GM23338 (cell line): ENCODE measurements around the gene OS9.
"Not testable (repeated sequence)": the region's sequence is repeated elsewhere in the genome, so short reads cannot be mapped to it uniquely, and the experiment has no call there.

Experiments
- CREB1 ChIP-seq: fragments of 250-450 bp; sonication (Bioruptor Pico); IDR thresholded peaks from 2 replicates; pipeline ENCODE4 v1.5.0; 2020; ENCODE audit warnings: low read depth, mild to moderate bottlenecking, moderate library complexity
- CTCF ChIP-seq, 2 experiments: fragments of 200-600 bp in 1 of 2; sonication (generic) in 1 of 2; conservative IDR thresholded peaks; 2 replicates each; pipeline versions ENCODE4 v1.5.1 to v1.6.1; 2016 to 2017; ENCODE audit warnings: antibody characterized with exemption in 2 of 2, low read depth in 2 of 2, mild to moderate bottlenecking in 2 of 2, moderate library complexity in 1 of 2
- EZH2 ChIP-seq: fragments of 200-600 bp; sonication (generic); IDR thresholded peaks from one replicate; pipeline ENCODE4 v1.8.0; 2017; ENCODE audit warnings: antibody characterized with exemption, mild to moderate bottlenecking, low read depth; ENCODE audit not compliant: unreplicated experiment
- JUNB ChIP-seq: IDR thresholded peaks from one replicate; pipeline ENCODE4 v1.6.1; 2016; ENCODE audit warnings: antibody characterized with exemption; ENCODE audit not compliant: unreplicated experiment
- NANOG ChIP-seq: IDR thresholded peaks from 2 replicates; pipeline ENCODE4 v1.6.1; 2016; ENCODE audit warnings: antibody characterized with exemption, borderline replicate concordance
- POLR2AphosphoS5 ChIP-seq: IDR thresholded peaks from 2 replicates; pipeline ENCODE4 v1.6.1; 2016; ENCODE audit warnings: antibody characterized with exemption, low read depth
- STAT1 ChIP-seq: IDR thresholded peaks from one replicate; pipeline ENCODE4 v1.6.1; 2016; ENCODE audit warnings: antibody characterized with exemption; ENCODE audit not compliant: unreplicated experiment

- TF ChIP-seq JUNB; CTCF (conservative IDR thresholded peaks at IDR 0.05; ENCODE audit: low read depth in 2 of 2); CREB1 (CRISPR knock-in tag); POLR2AphosphoS5; STAT1; NANOG; EZH2: not testable (repeated sequence)
Observed at GRCh38 chr12:57645990-57646658, 47.8 kb upstream of the OS9 start.
